Epithelial cell of esophagus (primary cell): ENCODE measurements around the gene SLC35F3.

Source experiments
- DNase-seq: peaks from one replicate; pipeline ENCODE4 v3.0.0; 2010; ENCODE audit warnings: low read depth
- H3K4me3 ChIP-seq: 2 replicates; pipeline ENCODE4 v1.5.1; 2011; ENCODE audit warnings: mild to moderate bottlenecking, low read length, control low read depth
- CTCF ChIP-seq: IDR thresholded peaks from 2 replicates; pipeline ENCODE4 v1.5.1; 2011; ENCODE audit warnings: low read depth, mild to moderate bottlenecking, low read length, control low read depth, inconsistent platforms; ENCODE audit not compliant: insufficient read depth; ENCODE audit errors: missing control alignments

The SLC35F3 gene

GRCh38 chr1:234186037-234186688 lies 281.7 kb downstream of the SLC35F3 start:
- DNase-seq = peak; percentile 98
- no peak for TF ChIP-seq CTCF
- H3K4me3 ChIP-seq = no peak overlapping the region

- peak; percentile 94 for DNase-seq
- no peak overlapping the region for H3K4me3 ChIP-seq
- TF ChIP-seq CTCF = peak; percentile 53
These were observed 283.9 kb downstream of the SLC35F3 start for GRCh38 chr1:234188454-234188792.

GRCh38 chr1:234197839-234198238 lies 293.4 kb downstream of the SLC35F3 start:
- DNase-seq = no peak
- no peak for TF ChIP-seq CTCF
- H3K4me3 ChIP-seq = no peak overlapping the region

- no peak overlapping the region for H3K4me3 ChIP-seq
- DNase-seq = peak; percentile 66
- TF ChIP-seq CTCF = no peak
These were observed 295.1 kb downstream of the SLC35F3 start for GRCh38 chr1:234199476-234200127.

GRCh38 chr1:234200566-234200965 lies 296.1 kb downstream of the SLC35F3 start:
- TF ChIP-seq CTCF = no peak
- no peak overlapping the region for H3K4me3 ChIP-seq
- DNase-seq = no peak

- H3K4me3 ChIP-seq = no peak overlapping the region
- no peak for DNase-seq
- no peak for TF ChIP-seq CTCF
These were observed 297.1 kb downstream of the SLC35F3 start for GRCh38 chr1:234201600-234201999.

- no peak for DNase-seq
- no peak for TF ChIP-seq CTCF
- no peak overlapping the region for H3K4me3 ChIP-seq
These were observed 301.5 kb downstream of the SLC35F3 start for GRCh38 chr1:234205966-234206365.
